ENCODE measurements around the gene MCF2. TPM values are rescaled to one million over a fixed set of nuclear protein-coding genes. Genes with fewer than 3 reads are reported as not detected.
"Not testable (repeated sequence)": the region's sequence is repeated elsewhere in the genome, so short reads cannot be mapped to it uniquely, and the experiment has no call there.

Gene MCF2
- total and polyA plus RNA-seq, 8 donors = 0.05 to 0.20 (median 0.09) TPM

DNA sequence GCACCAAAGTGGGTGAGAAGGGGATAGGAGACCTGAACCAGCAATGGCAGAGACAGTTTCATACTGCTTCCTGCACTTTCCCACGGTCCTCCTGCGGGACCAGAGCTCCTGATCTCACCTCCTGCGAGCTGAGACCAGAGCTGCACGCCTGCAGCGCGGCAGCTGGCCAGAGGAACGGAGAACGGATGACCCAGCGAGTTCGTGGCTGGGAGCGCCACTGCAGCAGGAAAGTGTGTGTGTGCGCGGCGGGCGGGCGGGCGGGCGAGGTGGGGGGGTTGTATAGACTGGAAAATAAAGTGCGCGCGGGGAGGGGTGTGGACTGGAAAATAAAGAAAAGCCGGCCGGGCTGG lies 16.5 kb downstream of the MCF2 start:
- Histone ChIP-seq H3K36me3 (no peaks in the 10 kb centered on the region), H3K4me1 (no peaks in the 10 kb centered on the region), H3K27ac (no peak overlapping the region), H3K9me3 (no peaks in the 10 kb centered on the region), H3K4me3 (peak overlapping the region in 2 of 4 donors; percentile 34 to 45), H3K27me3 (no peaks in the 10 kb centered on the region)
- no peak for TF ChIP-seq CTCF (IDR thresholded peaks at IDR 0.05)
- WGBS, 2 donors = 1 to 19% methylated on average over 23 of the region's 23 CpGs
- DNase-seq = peak in 2 of 6 donors; percentile 7 to 19
- ATAC-seq = peak; percentile 41 to 60 (median 48)
- no peak for FAIRE-seq
- intact Hi-C loops (cut with DNase I) = no loop called here

- FAIRE-seq; H3K4me3 ChIP-seq; DNase-seq; H3K27ac ChIP-seq; H3K27me3 ChIP-seq; H3K36me3 ChIP-seq; H3K4me1 ChIP-seq; H3K9me3 ChIP-seq; ATAC-seq; intact Hi-C loops (cut with DNase I): not testable (repeated sequence)
- WGBS, 2 donors = 77 to 81% methylated on average over 7 of the region's 7 CpGs
These were observed 22.8 kb downstream of the MCF2 start for GRCh38 chrX:139685175-139685574.

DNA sequence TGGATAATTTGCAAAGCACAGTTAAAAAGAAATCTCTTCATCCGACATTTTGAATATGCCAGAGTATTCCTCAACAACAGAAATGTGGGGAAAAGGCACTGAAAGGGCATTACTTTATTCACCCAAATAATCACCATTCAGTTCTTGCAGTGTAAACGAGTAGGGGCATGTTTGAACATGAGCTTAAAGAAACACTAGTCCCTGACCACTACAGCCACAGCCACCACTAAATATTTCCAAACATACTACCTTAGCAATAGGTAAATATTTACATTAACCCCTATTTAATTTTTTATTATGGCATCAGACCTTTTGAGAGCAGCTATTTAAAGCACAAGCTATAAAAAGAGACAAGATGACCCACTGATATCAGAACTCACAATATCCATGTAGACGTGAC lies 27.6 kb downstream of the MCF2 start:
- no peak for ATAC-seq
- Histone ChIP-seq H3K27me3 (peaks cover 0 to 9% (median 0%) of the 10 kb centered on the region in 4 donors), H3K4me1 (no peaks in the 10 kb centered on the region), H3K9me3 (no peaks in the 10 kb centered on the region), H3K36me3 (no peaks in the 10 kb centered on the region), H3K27ac (no peak overlapping the region), H3K4me3 (no peak overlapping the region)
- no peak for DNase-seq
- no peak for TF ChIP-seq CTCF (IDR thresholded peaks at IDR 0.05)
- no peak for FAIRE-seq
- 45 to 52% methylated on average over 3 of the region's 3 CpGs for WGBS, 2 donors
- intact Hi-C loops (cut with DNase I) = no loop called here

DNA sequence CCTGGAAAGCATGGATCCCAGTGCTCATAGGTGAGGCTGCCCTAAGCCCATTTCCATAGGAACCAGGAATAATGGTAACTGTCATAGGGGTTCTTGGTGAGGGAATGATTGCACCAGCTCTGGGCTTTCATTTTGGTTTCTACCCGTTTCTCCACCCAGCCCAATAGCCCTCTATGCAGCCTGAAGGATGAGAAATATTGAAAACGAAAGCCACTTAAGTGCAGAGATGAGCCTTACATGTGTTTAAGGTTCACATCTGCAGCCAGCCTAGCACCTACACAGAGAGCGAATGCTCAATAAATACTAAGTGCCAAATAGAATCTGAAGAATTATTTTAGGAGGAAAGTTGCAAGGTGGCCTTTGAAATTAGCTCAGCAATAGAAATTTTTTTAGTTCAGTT lies 60.4 kb downstream of the MCF2 start:
- WGBS, 2 donors = 52 to 56% methylated on average over 3 of the region's 3 CpGs
- no peak for DNase-seq
- Histone ChIP-seq H3K36me3 (no peaks in the 10 kb centered on the region), H3K9me3 (no peaks in the 10 kb centered on the region), H3K27ac (no peak overlapping the region), H3K4me1 (no peaks in the 10 kb centered on the region), H3K27me3 (peaks cover 0 to 8% (median 0%) of the 10 kb centered on the region in 4 donors), H3K4me3 (no peak overlapping the region)
- FAIRE-seq = no peak
- ATAC-seq = no peak
- TF ChIP-seq CTCF (IDR thresholded peaks at IDR 0.05) = no peak
- intact Hi-C loops (cut with DNase I) = no loop called here

GRCh38 chrX:139642241-139642927 lies 65.6 kb downstream of the MCF2 start:
- FAIRE-seq = no peak
- no peak overlapping the region for H3K27ac ChIP-seq
- H3K36me3 ChIP-seq = no peaks in the 10 kb centered on the region
- WGBS, 2 donors = 17 to 28% methylated on average over 10 of the region's 10 CpGs
- H3K4me3 ChIP-seq = no peak overlapping the region
- no peaks in the 10 kb centered on the region for H3K9me3 ChIP-seq
- DNase-seq = no peak
- TF ChIP-seq CTCF (IDR thresholded peaks at IDR 0.05) = no peak
- peaks cover 0 to 15% (median 0%) of the 10 kb centered on the region in 4 donors for H3K27me3 ChIP-seq
- ATAC-seq = no peak
- intact Hi-C loops (cut with DNase I) = no loop called here
- no peaks in the 10 kb centered on the region for H3K4me1 ChIP-seq

Data from pancreas (tissue), 10 donors.